NCI-H1105 (cell line): ENCODE results near the gene CANT1.
"Not testable (repeated sequence)": the region's sequence is repeated elsewhere in the genome, so short reads cannot be mapped to it uniquely, and the experiment has no call there.

ENCODE experiments used
- DNase-seq: peaks from one replicate; lab custom pipeline; 2025; lab: John Stamatoyannopoulos, UW

Gene CANT1

DNA sequence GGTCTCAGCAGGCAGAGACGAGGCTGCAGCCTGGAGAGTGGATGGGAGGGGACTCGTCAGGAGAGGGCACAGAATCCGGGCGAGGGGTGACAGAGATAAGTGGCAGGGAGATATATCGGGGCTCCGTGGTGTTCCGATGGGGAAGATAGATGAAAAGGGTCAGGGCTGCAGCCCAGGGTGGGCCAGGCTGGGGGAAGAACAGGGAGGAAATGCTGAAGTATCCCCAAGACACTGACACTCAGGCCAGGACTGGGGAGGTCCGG, 32.0 kb downstream of the CANT1 start:
- no peak for DNase-seq

DNA sequence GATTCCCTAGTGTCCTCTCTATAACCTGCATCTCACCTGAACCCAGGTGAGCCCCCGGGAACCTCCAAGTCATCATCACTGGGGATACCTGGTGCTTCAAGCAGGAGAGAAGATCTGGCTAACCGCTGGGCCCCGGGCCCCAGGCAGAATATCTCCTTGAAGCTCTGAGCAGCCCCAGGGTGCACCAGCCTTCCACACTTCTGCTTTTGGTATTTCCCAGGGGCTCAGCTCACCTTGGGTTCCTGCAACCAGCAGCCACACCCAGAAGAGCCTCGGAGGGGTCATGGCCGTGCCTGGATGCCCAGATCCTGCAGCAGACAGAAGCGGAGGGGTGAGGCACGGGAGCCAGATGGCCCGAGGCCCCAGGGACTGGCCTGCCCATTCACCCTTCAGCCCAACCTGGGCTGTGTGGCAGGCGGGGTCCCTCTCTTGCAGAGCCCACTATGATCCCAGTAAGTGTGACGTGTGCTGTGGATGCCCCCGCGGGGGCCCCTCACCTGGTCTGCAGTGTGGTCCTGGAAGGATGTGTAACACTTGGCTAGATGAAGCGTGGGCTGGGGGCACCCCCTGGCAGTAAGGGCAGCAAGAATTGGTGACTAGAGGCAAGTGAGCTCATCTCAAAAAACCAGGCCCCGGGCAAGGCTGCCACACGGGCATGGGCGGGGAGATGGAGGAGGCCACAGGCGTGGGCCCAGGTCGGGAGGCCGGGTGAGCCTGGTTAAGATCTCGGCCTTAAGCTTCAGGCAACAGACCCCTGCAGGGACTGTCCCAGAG, 32.5 kb downstream of the CANT1 start:
- DNase-seq, result no peak

DNA sequence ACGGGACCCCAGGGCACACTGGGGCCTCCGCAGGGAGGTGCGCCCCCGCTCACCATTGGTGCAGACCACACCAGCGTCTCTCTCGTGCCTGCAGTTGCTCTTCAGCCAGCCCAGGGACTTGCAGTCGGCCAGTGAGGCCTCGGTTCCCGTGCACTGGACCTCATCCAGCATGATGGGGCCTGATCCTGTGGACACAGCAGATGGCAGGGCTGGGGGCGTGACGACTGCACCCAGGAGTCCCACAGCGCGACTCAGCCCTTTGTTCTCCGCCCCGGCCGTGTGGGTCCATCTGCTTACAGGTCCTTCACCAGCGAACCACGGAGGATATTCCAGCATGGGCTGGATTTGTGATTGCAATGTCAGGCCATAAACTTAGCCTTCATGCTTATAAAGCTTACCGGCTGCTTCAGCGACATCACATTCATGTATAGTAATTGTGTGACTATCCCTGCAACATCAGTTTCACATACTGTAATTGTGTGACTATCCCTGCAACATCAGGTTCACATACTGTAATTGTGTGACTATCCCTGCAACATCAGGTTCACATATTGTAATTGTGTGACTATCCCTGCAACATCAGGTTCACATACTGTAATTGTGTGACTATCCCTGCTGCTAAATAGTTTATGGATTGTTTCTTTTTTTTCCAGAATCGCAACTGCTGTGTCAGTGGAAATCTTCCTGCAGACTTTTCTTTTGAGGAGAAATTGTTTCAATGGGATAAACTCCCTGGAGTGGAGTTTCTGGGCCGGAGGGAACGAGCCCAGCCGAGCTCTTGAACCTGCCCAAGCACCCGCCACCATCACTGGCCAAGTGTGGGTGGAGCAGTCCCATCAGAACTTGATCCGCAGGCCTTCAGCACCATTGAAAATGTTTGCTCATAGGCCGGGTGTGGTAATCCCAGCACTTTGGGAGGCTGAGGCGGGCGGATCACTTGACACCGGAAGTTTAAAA, 34.7 kb downstream of the CANT1 start:
- DNase-seq, result no peak

DNA sequence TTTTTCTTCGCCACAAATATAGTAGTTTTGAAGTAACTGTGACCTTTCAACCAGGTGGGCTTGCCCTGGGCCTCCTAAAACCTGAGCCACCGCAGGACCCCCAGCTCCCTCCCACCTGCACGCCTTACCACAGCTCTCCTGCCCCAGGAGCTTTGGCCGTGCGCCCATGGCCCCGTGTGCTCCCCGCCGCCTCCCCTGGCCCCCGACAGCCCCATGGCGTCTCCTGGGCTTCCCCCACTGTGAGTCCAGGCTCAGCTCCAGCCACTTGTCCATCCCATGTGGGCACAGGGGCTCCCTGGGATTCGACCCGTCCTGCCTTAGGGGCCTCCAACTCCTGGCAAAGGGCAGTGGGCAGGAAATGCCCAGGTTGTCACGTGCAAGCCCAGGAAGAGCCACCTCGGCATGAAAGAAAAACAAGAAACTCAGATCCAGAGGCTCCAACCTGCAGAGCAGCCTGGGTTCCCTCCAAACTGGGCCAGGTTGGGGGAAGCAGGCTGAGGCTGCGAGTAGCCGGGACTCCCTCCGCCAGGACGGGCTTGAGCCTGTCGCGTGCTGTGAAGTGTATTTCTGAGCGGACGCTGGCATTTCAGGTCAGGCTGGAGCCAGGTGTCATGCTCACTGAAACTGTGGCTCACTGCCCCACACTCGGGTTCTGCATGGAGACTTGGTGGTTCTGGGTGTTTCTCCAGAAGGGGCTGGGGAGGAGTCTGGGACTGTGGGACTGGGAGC, 35.6 kb downstream of the CANT1 start:
- DNase-seq, result no peak

DNA sequence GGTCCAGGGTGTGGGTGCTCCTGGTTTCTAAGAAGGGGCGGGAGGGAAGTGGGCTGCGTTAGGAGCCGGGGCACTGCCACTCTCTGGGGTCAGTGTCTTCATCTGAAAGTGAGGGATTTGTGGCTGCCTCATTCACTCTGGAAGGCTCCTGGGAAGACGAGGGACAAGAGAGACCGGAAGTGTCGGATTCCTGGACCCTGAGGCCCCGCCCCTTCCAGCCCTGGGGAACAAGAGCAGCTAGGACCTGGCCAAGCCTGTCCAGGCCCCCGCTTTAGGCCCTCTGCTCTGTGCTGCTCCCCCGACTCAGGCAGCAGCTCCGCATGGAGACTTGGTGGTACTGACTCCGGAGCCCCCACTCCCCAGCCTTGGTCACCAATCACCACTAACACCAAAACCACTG, 36.4 kb downstream of the CANT1 start:
- no peak for DNase-seq

DNA sequence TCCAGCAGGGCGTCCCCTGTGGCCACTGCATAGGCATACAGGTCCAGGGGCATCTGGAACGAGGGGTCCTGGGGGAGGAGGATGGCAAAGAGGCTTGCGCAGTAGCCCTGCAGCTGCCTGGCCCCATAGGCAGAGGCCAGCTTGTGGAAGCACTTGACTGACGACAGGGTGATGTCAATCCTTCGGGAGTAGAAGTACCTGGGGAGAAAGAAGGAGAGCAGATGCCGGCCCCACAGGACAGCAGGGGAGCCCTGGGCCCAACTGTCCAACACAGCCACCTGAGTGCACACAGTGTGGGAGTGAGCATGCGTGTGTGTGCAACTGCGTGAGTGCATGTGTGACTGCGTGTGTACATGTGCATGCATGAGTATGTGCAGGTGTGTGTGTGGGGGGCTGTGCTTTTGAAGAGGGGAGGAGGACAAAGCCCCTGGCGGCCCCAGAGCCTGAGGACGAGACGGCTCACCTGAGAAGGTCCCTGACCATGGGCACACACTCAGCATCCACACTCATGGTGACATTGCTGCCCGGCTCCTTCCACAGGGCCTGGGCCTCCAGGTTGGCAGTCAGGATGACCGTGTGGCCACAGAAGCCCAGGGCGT, 37.0 kb downstream of the CANT1 start:
- DNase-seq, result no peak

DNA sequence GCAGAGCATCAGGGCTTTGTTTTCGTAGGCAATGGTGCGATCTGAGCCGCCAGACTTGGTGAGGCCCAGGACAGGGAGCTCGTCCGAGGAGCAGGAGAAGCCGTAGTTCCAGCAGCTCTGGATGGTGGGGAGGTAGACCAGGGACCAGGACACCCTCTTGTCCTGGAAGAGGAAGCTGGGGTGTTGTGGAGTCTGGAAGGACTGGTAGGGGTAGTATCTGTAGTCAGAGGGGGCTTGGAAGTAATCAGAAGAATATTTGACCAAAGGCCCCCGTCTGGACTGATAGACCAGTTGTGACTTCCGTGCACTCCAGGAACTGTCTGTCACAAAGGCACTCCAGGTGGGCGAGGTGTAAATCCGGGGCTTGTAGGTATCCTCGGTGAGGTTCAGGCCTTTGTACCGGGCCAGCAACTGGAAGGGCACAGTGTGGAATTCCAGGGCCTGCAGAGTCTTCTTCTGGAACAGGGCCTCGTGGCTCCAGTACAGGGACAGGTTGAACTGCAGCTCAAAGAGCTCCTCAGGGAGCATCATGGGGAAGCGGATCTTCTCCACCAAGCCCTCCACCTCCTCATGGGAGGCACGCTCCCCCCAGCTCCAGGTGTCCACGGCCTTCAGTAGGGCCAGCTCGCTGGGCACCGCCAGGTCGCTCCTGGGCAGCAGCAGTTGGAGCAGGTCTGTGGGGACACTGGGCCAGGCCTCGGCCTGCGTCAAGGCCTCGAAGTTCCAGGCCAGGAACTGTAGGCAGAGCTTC, 37.6 kb downstream of the CANT1 start:
- no peak for DNase-seq

DNA sequence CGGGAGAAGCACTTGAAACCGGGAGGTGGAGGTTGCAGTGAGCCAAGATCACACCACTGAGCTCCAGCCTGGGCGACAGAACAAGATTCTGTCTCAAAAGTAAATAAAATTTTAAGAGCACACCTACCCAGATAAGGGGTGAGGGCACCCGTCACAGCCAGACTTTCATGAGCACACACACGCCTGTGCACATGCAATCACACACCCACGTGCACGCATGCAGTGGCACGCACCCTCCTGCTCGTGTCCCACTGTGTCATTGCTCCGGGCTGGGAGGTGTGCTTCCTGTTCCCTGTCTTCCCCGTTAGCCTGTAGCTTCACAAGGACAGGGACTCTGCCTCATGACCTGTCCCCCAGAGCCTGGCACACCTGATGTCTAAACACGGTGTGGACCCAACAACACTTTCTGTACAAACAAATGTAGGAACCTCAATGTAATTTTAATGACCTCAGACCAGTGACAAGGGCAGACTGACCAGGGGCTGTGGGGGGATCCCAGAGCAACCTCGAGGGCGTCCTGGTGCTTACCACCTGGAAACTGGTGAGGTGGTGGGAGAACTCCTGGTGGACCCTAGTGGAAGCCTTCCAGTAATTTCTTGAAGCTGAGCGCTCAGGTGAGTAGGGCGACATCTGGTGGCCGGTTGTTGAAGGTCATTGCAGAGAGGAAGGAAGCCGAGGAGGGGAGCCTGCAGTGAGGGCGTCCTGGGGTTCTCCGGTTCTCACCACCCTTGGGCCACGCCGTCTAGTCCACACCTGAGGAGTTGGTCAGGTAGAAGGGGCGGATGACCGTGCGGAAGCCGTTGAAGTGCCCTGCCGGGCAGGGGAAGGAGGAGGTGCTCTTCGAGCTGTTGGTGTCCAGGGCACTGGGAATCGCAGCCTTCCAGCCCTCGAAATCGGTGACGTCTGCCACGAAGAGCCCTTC, 38.5 kb downstream of the CANT1 start:
- peak; percentile 34 for DNase-seq

DNA sequence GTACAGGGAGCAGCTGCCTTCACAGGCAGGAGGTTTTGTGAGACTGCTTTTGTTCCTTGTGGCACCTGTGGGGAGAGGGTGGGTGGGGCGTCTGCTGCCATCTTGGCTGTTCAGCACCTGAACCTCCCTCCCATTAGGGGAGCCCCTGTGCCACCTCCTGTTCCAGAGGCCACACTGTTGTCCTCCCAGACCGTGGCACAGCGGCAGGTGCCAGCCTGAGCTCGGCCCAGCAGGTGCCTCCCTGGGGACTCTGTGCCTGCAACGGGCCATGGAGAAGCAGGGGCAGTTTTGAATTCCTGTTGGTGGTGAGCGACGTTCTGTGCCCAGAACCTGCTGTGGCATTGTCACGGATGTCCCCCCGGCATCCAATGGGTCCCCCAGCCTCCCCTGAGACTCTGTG, 39.7 kb downstream of the CANT1 start:
- DNase-seq, result no peak

DNA sequence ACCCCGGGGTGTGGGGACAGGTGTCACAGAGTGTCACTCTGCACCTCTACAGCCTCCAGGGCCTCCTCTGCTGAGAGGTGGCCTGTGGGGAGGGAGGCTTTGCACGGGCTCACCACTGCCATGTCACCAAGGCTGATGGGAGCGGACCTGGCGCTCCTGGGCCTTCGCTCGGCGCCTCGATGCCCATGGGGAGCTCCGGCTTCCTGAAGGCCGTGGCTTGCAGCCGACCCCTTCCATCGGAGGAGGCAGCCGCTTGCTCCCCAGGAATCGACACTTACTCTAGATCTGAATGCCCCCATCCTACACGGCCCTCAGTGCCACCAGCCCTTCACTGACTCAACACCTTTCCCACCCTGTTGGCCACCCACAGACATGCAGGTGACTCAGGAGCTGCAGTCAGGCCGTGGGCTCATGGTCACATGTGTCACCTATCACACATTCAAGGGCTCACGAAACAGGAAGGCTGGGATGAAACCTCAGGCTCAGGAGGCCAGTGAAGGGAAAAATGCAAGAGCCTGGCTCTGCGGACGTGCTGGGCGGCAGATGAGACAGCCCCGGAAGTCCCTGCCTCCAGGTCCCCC, 41.7 kb downstream of the CANT1 start:
- no peak for DNase-seq

DNA sequence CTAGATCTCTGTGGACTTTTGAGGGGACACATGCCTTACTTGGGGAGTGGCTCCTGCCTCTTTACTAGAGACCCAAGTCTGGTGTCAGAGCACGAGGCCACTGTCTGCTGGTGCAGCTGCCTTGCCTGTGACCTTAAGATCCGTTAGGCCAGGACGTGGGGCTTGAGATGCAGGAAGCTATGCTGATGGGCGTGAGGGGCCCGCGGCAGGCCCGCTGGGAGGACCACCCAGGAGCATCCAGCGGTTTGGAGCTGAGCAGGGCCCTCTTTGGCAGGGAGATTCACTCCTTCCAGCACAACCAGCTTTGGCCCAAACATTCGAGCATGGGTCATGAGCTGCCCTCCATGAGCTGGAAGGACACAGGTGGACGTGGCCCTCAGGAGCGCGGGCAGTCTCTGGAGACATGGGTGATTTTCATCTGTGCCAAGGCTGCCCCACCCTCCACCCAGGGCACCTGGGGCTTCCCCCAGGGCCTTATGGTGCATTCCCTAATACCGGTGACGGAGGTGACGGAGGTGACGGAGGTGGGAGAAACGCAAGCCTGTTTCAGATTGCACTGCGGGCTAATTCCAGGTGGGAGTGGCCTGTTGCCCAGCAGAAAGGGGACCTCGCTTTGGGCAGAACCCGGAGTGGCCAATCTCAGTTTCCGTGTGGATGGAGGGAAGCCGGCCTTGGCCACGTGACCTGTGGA, 42.5 kb downstream of the CANT1 start:
- DNase-seq, result no peak

DNA sequence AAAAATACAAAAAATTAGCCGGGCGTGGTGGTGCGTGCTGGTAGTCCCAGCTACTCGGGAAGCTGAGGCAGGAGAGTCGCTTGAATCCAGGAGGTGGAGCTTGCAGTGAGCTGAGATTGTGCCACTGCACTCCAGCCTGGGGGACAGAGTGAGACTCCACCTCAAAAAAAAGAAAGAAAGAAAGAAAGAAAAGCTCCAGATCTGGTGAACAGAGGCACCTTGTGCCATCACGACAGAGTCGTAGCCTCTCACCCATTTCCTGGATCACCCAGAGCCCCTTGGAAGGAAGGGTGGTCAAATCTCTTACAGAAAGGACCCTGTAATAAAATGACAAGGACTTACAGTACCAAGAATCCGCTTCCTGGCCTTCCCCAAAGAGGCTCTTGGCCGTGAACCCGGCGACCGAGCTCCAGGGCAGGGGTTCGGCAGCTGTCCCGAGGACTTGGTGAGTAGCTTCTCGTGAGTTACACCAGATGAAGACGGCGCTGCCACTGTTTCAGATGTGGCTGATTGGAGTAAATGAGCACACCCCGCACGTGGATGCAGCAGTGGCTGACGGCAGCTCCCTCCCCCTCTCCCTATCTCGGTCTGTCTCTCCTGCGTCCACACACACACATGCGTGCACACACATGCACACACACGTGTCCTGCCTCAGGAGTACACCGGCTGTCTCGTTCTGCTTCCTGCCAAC, 43.3 kb downstream of the CANT1 start:
- no peak for DNase-seq

DNA sequence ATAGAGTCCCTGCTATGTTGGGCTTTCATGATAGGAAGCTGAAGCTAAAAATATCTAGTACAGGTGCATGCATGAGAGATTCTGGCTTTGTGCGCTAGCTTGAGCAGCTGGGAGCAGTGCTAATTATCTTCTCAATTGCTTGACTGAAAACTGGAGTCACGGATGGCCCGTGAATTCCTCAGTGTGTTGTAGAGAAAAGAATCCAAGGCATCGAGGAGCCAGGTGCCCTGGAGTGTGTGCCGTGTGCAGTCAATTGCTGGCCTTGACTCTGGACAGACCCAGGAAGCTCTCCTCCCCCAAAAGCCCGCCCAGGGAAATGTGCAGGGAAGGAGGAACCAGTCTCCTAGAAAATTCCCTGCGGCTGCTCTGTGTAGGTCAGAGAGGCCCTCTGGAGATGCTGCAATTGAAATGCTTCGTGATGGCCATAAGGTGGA, 44.1 kb downstream of the CANT1 start:
- DNase-seq, result peak; percentile 43

DNA sequence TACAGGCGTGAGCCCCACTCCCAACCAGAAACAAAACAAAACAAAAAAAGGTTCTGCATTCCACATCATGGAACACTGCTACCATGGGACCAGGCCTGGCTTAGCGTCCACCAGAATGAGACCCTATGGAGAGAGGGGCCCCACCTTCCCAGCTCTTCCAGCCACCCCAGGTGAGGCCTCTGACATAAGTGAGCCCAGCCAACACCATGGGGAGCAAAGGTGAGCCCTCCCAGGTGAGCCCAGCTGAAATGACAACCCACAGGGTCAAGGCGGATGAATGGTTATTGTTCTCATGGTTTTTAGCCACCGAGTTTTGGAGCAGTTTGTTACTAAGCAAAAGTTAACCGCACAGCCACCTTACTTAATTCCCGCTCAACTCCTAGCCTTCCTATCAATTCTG, 46.2 kb downstream of the CANT1 start:
- DNase-seq, result no peak

DNA sequence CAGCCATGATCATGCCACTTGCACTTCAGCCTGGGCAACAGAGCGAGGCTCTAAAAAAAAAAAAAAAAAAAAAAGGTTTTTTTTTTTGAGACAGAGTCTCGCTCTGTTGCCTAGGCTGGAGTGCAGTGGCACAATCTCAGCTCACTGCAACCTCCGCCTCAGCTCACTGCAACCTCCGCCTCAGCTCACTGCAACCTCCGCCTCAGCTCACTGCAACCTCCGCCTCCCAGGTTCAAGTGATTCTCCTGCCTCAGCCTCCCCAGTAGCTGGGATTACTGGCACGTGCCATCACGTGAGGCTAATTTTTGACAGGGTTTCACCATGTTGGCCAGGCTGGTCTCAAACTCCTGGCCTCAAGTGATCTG, 46.6 kb downstream of the CANT1 start:
- DNase-seq, result not testable (repeated sequence)

DNA sequence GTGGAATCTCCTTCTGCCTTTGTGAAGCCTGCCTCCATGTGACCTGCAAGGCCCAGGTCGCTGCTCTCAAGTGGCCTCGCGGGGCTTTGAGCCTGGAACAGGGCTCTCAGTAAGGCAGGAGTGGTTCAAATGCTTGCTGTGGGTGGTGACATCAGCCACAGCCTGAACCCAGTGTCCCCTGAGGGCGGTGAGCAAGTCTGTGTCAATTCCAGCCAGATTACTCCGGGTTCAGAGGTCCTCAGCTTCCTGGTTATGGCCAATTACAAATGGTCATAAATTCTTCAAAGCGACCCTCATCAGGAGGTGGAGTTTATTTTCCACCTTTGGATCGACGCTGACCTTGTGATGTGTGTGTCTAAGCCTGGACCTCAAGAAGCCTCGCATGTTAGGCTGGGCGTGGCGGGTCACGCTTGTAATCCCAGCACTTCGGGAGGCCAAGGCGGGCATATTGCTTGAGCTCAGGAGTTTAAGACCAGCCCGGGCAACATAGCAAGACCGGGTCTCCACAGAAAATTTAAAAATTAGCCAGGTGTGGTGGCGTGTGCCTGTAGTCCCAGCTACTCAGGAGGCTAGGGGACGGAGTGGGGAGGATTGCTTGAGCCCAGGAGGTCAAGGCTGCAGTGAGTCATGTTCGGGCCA, 47.1 kb downstream of the CANT1 start:
- DNase-seq, result no peak

DNA sequence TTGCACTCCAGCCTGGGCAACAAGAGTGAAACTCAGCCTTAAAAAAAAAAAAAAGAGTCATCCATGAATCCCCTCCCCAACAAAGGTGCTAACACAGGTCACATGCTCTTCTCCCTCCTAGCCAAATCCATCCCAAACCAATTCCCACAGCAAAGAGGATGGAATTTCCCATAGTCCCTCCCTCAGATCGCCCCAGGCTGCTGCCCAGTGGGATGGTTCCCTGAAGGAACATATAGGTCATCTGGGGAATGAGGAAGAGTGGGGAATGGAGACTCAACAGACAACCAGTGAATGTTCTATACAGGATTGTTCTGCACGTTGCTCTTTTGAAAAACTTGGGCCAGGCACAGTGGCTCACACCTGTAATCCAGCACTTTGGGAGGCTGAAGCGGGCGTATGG, 48.0 kb downstream of the CANT1 start:
- no peak for DNase-seq

DNA sequence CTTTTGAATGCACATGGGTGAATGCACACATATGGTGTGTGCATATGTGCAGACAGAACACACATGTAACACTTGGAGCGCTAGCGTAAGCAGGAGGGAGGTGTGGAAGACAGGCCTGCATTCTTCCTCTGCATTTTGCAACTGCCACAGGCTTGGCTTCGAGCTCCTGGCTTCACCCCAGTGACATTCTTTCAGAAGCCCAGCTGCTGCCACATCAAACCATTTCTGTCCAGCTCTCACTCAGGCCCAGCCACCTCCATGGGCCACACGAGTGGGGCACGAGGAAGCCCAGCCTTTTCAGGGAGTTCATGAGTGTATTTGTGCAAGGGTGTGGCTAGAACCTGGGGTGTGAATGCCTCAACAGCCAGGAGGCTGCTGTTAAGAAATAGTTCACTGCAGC, 48.6 kb downstream of the CANT1 start:
- DNase-seq, result no peak

DNA sequence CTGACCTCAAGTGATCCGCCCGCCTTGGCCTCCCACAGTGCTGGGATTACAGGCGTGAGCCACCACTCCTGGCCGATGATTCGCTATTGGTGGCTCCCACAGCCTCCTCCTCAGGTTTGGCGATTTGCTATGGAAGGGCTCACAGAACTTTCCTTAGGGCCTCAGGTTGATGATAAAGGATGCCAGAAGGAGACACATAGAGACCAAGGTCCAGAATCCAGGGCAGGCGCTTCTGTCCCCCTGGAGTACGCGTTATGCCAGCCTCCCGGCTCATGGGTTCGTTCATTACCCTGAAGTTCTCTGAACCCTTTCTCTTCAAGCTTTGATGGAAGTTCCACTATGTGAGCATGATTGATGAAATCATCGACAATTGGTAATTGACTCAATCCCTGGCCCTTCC, 49.8 kb downstream of the CANT1 start:
- DNase-seq, result no peak
